CD4-positive, alpha-beta T cell (primary cell): ENCODE results near the gene ZNF580. TPM values are rescaled to one million over a fixed set of nuclear protein-coding genes. Genes with fewer than 3 reads are reported as not detected.

Source experiments
- ATAC-seq: fragments of 200-7000 bp; cut with Tn5 transposase; one replicate; pipeline ENCODE4 v1.10.0; 2022; ENCODE audit warnings: mild to moderate bottlenecking; ENCODE audit not compliant: poor library complexity
- CTCF ChIA-PET: fragments of 350-600 bp; sonication (Branson Sonifier 250); formaldehyde crosslinking; loops from one replicate; lab custom pipeline; 2021; ENCODE audit warnings: antibody characterized with exemption, inconsistent platforms; lab: Charles Lee
- POLR2A ChIA-PET: fragments of 350-600 bp; sonication (Branson Sonifier 250); formaldehyde crosslinking; loops from one replicate; lab custom pipeline; 2021; ENCODE audit warnings: antibody characterized with exemption, inconsistent platforms; lab: Charles Lee
- DNase-seq, 14 experiments: peaks; one replicate each; pipeline ENCODE4 v3.0.0-alpha.2; 2013 to 2020; ENCODE audit warnings: mixed read lengths in 2 of 14
- H3K27ac ChIP-seq, 2 donors: one replicate each; pipeline versions ENCODE4 v1.5.1 to v1.7.0; 2013; ENCODE audit warnings: low read length in 2 of 2, low read depth in 1 of 2, mild to moderate bottlenecking in 1 of 2
- H3K27me3 ChIP-seq, 2 experiments: 1 replicate in 1 of 2; 2 replicates in 1 of 2; pipeline versions ENCODE4 v1.6.1 to v1.7.0; 2013; ENCODE audit warnings: low read length in 2 of 2, control low read depth in 1 of 2, mild to moderate bottlenecking in 1 of 2, moderate library complexity in 1 of 2; ENCODE audit not compliant: insufficient read depth in 2 of 2, control insufficient read depth in 1 of 2
- H3K36me3 ChIP-seq: one replicate; pipeline ENCODE4 v1.6.1; 2013; ENCODE audit warnings: low read length, control low read depth; ENCODE audit not compliant: insufficient read depth
- H3K4me1 ChIP-seq: one replicate; pipeline ENCODE4 v1.6.1; 2013; ENCODE audit warnings: low read length, control low read depth; ENCODE audit not compliant: insufficient read depth
- H3K4me3 ChIP-seq: one replicate; pipeline ENCODE4 v1.5.1; 2013; ENCODE audit warnings: mild to moderate bottlenecking, low read length, moderate library complexity
- H3K9me3 ChIP-seq, 2 experiments: 1 replicate in 1 of 2; 2 replicates in 1 of 2; pipeline versions ENCODE4 v1.6.1 to v1.7.0; 2013; ENCODE audit warnings: low read length in 2 of 2, mild to moderate bottlenecking in 2 of 2, control low read depth in 1 of 2, moderate library complexity in 1 of 2; ENCODE audit not compliant: control insufficient read depth in 1 of 2, insufficient read depth in 1 of 2
- H3K27ac Mint-ChIP-seq: one replicate; pipeline ENCODE4 v1.8.0; 2020; ENCODE audit warnings: mixed read lengths
- H3K27me3 Mint-ChIP-seq: one replicate; pipeline ENCODE4 v1.8.0; 2021; ENCODE audit warnings: mixed read lengths
- H3K36me3 Mint-ChIP-seq: one replicate; pipeline ENCODE4 v1.8.0; 2021; ENCODE audit warnings: low read depth, mixed read lengths
- H3K4me1 Mint-ChIP-seq: one replicate; pipeline ENCODE4 v1.8.0; 2021; ENCODE audit warnings: low read depth, mixed read lengths
- H3K4me3 Mint-ChIP-seq: one replicate; pipeline ENCODE4 v1.8.0; 2020; ENCODE audit warnings: mild to moderate bottlenecking, mixed read lengths
- H3K9me3 Mint-ChIP-seq: one replicate; pipeline ENCODE4 v1.8.0; 2020; ENCODE audit warnings: mixed read lengths
- intact Hi-C, 2 experiments: fragments of 100-400 bp; cut with DNase I in 1 of 2; cut with micrococcal nuclease in 1 of 2; formaldehyde crosslinking; loops; one replicate each; pipeline versions ENCODE4 v1.15.1 to v1.9.0; 2023 to 2025; cut with DNase I, micrococcal nuclease
- total RNA-seq, 174 experiments: library from RNA in 2 of 174; stranded (reverse) in 2 of 174; gene quantifications; one replicate each; pipeline ENCODE4 v1.2.3 and lab custom pipeline; 2021 to 2026
- TF ChIP-seq, protein P1 (sequence below): fragments of 200-600 bp; IDR thresholded peaks from one replicate; pipeline ENCODE4 v1.8.0; 2022; ENCODE audit warnings: antibody characterized with exemption, mild to moderate bottlenecking

Gene ZNF580
- total RNA-seq, 2 experiments from 2014 or later, result 45.2 to 46.6 TPM

DNA sequence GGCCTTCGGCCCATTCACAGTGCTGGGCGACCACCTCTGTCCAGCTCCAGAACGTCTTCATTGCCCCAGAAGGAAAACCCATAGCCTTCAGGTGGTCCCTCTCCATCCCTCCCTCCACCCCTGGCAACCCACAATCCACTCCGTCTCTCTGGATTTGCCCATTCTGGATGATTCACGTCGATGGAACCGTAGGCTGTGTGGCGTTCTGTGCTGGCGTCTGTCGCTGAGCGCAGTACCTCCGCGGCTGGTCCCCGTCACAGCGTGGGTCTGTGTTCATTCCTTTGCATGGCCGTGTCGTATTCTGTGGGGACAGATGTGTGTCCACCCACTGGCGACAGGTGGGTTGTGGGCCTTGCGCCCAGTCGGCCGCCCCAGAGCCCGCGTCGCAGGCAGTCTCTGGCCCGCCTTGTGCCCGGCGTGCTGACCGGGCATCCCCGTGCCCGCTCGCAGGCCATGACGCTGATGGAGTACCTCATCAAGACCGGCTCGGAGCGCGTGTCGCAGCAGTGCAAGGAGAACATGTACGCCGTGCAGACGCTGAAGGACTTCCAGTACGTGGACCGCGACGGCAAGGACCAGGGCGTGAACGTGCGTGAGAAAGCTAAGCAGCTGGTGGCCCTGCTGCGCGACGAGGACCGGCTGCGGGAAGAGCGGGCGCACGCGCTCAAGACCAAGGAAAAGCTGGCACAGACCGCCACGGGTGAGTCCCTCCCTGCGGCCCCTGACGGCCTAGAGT is 44.3 kb downstream of the ZNF580 start:
- POLR2A ChIA-PET, result no interaction called here
- Histone ChIP-seq H3K27me3 (no peaks in the 10 kb centered on the region), H3K9me3 (no peaks in the 10 kb centered on the region), H3K4me3 (no peak overlapping the region), H3K36me3 (peaks cover 88% of the 10 kb centered on the region), H3K4me1 (peaks cover 26% of the 10 kb centered on the region), H3K27ac (no peak overlapping the region)
- TF ChIP-seq, protein P1, sequence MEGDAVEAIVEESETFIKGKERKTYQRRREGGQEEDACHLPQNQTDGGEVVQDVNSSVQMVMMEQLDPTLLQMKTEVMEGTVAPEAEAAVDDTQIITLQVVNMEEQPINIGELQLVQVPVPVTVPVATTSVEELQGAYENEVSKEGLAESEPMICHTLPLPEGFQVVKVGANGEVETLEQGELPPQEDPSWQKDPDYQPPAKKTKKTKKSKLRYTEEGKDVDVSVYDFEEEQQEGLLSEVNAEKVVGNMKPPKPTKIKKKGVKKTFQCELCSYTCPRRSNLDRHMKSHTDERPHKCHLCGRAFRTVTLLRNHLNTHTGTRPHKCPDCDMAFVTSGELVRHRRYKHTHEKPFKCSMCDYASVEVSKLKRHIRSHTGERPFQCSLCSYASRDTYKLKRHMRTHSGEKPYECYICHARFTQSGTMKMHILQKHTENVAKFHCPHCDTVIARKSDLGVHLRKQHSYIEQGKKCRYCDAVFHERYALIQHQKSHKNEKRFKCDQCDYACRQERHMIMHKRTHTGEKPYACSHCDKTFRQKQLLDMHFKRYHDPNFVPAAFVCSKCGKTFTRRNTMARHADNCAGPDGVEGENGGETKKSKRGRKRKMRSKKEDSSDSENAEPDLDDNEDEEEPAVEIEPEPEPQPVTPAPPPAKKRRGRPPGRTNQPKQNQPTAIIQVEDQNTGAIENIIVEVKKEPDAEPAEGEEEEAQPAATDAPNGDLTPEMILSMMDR, result no peak
- intact Hi-C loops, result loop anchor here (1.0 to 5.0 kb wide), 2 partner anchors 9 to 38 kb away; partner anchors contain the start of gene CCDC106 (in 1 of the 2)
- no peak overlapping the region for H3K27ac Mint-ChIP-seq
- H3K27me3 Mint-ChIP-seq, result no peaks in the 10 kb centered on the region
- peak in 1 of 14 experiments; percentile 18 for DNase-seq
- H3K4me1 Mint-ChIP-seq, result peaks cover 8% of the 10 kb centered on the region
- H3K9me3 Mint-ChIP-seq, result no peaks in the 10 kb centered on the region
- H3K4me3 Mint-ChIP-seq, result no peak overlapping the region
- no peak for ATAC-seq
- H3K36me3 Mint-ChIP-seq, result peaks cover 74% of the 10 kb centered on the region
- CTCF ChIA-PET, result no interaction called here

DNA sequence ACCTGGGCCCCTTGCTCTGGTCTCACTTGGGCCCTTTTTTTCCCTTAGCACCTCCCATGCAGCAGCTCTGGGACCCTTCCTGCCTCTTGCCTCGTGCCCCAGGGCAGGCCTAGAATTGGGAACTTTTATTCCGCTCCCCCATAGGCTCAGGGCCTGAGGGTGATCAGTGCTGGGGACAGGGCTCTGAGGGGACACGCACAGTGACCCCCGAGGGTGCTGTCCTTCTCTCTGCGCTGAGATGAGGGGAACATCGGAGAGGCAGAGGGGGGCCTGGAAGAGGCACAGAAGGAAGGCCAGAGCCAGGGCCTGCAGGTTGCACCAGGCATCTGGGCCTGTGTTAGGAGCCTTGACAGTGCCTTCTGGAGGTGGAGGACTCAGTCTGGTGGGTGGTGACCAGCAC is 45.0 kb downstream of the ZNF580 start:
- peaks cover 8% of the 10 kb centered on the region for H3K4me1 Mint-ChIP-seq
- no peak overlapping the region for H3K4me3 Mint-ChIP-seq
- no peak for ATAC-seq
- Histone ChIP-seq H3K4me1 (peaks cover 19% of the 10 kb centered on the region), H3K27me3 (no peaks in the 10 kb centered on the region), H3K27ac (no peak overlapping the region), H3K4me3 (no peak overlapping the region), H3K36me3 (peaks cover 88% of the 10 kb centered on the region), H3K9me3 (no peaks in the 10 kb centered on the region)
- intact Hi-C loops, result loop anchor here in 1 of 2 experiments (1.0 kb wide), 1 partner anchor 9 kb away; no protein-coding TSS in a partner anchor
- H3K36me3 Mint-ChIP-seq, result peaks cover 73% of the 10 kb centered on the region
- POLR2A ChIA-PET, result no interaction called here
- CTCF ChIA-PET, result no interaction called here
- TF ChIP-seq, protein P1, result no peak
- no peaks in the 10 kb centered on the region for H3K27me3 Mint-ChIP-seq
- no peak overlapping the region for H3K27ac Mint-ChIP-seq
- no peak for DNase-seq
- no peaks in the 10 kb centered on the region for H3K9me3 Mint-ChIP-seq

DNA sequence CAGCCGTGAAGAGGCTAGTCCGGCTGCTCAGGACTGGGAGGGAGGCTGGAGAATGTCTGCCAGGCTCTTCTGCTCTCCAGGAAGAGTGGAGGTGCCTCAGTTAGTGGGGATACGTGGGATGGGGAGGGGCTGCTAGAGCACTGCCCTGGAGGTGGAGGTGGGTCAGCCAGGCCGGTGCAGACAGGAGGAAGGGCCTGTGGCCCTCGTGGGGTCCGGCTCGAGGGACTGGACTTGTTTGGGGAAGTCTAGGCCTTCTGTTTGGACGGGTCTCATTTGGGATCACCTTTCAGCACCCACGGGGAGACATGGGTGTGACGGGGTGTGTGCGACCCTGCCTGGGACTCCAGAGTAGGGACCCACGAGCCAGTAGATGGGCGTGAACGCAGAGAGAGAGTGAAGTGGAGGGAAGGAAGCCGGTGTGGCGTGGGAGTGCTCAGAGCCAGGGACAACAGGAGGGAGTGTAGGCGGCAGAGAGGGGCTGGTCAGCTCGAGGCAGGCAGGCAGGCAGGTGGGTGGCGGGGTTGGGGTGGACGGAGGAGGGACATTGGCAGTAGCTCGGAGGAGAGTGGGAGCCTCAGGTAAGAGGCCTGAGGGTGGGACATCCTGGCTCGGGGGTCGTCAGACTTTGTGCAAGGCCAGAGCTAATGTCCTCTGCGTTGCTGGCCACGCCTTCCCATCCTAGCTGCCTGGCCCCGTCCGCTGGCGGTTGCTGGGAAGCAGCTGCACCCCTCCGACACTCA is 45.7 kb downstream of the ZNF580 start:
- Mint-ChIP-seq H3K4me3 (no peak overlapping the region), H3K9me3 (no peaks in the 10 kb centered on the region), H3K27me3 (no peaks in the 10 kb centered on the region), H3K27ac (no peak overlapping the region), H3K36me3 (peaks cover 73% of the 10 kb centered on the region), H3K4me1 (peaks cover 8% of the 10 kb centered on the region)
- TF ChIP-seq, protein P1, result no peak
- intact Hi-C loops, result no loop called here
- H3K36me3 ChIP-seq, result peaks cover 84% of the 10 kb centered on the region
- DNase-seq (peak in 1 of 14 experiments; percentile 18), ATAC-seq (no peak)
- H3K27ac ChIP-seq, result no peak overlapping the region
- no peak overlapping the region for H3K4me3 ChIP-seq
- ChIA-PET CTCF (no interaction called here), POLR2A (no interaction called here)
- no peaks in the 10 kb centered on the region for H3K9me3 ChIP-seq
- peaks cover 14% of the 10 kb centered on the region for H3K4me1 ChIP-seq
- H3K27me3 ChIP-seq, result no peaks in the 10 kb centered on the region
